H1 (cell line): ENCODE data around the gene NUP98.

Experiments
- CTCF ChIP-seq, 3 experiments: IDR thresholded peaks; 1 replicate in 2 of 3; 2 replicates in 1 of 3; pipeline versions ENCODE4 v1.5.1 to v1.6.1; 2011; ENCODE audit warnings: low read length in 3 of 3, mild to moderate bottlenecking in 3 of 3, inconsistent platforms in 2 of 3, low read depth in 1 of 3, moderate library complexity in 1 of 3; ENCODE audit not compliant: insufficient read depth in 1 of 3; ENCODE audit errors: control extremely low read depth in 1 of 3
- GTF2F1 ChIP-seq: IDR thresholded peaks from 2 replicates; pipeline ENCODE4 v1.6.1; 2012; ENCODE audit warnings: low read depth, low read length, improper control_type of control experiment, borderline replicate concordance
- MAX ChIP-seq: IDR thresholded peaks from 2 replicates; pipeline ENCODE4 v1.6.1; 2012; ENCODE audit warnings: inconsistent platforms
- POLR2AphosphoS5 ChIP-seq: IDR thresholded peaks from 2 replicates; pipeline ENCODE4 v1.6.1; 2011; ENCODE audit warnings: low read depth, low read length
- TAF1 ChIP-seq: IDR thresholded peaks from 2 replicates; pipeline ENCODE4 v1.6.1; 2011; ENCODE audit warnings: mild to moderate bottlenecking, low read depth, low read length

- TF ChIP-seq POLR2AphosphoS5, result no peak
- no peak for TF ChIP-seq GTF2F1
- TF ChIP-seq CTCF (IDR thresholded peaks at IDR 0.05; ENCODE audit: control extremely low read depth in 1 of 3, insufficient read depth in 1 of 3, low read depth in 1 of 3, low read length in 3 of 3), result no peak
- no peak for TF ChIP-seq TAF1
- no peak for TF ChIP-seq MAX
Measured at GRCh38 chr11:3781423-3781822, 15.9 kb downstream of the NUP98 start.
